ENCODE results near the gene GRB10.

Gene GRB10

GRCh38 chr7:50564171-50564570, 218.5 kb downstream of the GRB10 start:
- Histone ChIP-seq H3K36me3 (no peaks in the 10 kb centered on the region), H3K4me3 (ENCODE audit: low read depth, low read length) (no peak overlapping the region), H3K4me1 (peaks cover 18% of the 10 kb centered on the region), H3K9me3 (no peaks in the 10 kb centered on the region), H3K27me3 (no peaks in the 10 kb centered on the region)
- no peak for TF ChIP-seq CTCF (IDR thresholded peaks at IDR 0.05; ENCODE audit: low read depth, low read length)
- no peak for DNase-seq

DNA sequence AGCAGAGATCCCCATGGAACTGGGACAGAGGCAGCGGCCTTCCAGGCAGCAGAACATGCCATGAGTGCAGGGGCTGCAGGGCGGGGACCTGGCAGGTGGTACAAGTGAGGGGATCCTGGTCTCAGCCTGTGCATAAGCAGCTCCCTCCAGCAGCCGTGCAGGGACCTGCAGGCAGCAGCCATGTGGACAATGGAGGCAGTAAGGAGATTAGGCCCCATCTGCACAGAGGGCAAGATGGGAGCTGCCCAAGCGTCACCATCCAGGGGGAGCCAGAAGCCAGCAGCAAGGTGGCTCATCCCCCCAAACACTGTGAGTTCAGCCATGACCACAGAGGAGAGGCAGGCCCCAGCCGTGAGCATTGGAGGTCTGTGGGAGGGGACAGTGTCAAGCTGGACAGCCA, 220.6 kb downstream of the GRB10 start:
- peak; percentile 55 for DNase-seq
- Histone ChIP-seq H3K36me3 (peaks cover 4% of the 10 kb centered on the region), H3K27me3 (no peaks in the 10 kb centered on the region), H3K4me1 (peaks cover 13% of the 10 kb centered on the region), H3K9me3 (no peaks in the 10 kb centered on the region), H3K4me3 (ENCODE audit: low read depth, low read length) (no peak overlapping the region)
- TF ChIP-seq CTCF (IDR thresholded peaks at IDR 0.05; ENCODE audit: low read depth, low read length) = peak; percentile 40

GRCh38 chr7:50560865-50561351, 221.8 kb downstream of the GRB10 start:
- Histone ChIP-seq H3K9me3 (no peaks in the 10 kb centered on the region), H3K4me1 (peaks cover 13% of the 10 kb centered on the region)
- DNase-seq = peak; percentile 98

DNA sequence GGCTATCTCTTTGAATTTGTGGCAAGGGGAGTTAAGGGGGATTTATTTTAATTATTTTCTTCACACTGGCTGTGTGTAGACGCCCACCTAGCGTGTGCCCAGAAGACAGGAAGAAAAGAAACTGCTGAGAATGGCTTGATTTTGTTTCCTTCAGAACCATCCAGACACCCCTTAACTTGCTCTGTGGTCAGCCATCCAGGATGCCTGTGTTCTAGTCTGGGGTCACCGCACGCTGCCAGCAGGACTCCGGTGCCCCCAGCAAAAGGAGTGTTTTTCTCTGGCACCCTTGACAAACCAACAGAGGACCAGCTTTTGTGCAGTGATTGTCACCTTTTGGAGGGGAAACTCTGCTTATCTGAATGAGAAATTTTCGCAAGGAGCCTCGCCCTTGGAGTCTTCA, 222.8 kb downstream of the GRB10 start:
- no peaks in the 10 kb centered on the region for H3K9me3 ChIP-seq
- peaks cover 14% of the 10 kb centered on the region for H3K4me1 ChIP-seq
- TF ChIP-seq CTCF (IDR thresholded peaks at IDR 0.05; ENCODE audit: low read depth, low read length) = no peak

More at GRCh38 chr7:50560865-50561351, 221.8 kb downstream of the GRB10 start:
- Histone ChIP-seq H3K4me3 (ENCODE audit: low read depth, low read length) (peak overlapping the region; percentile 88), H3K27me3 (no peaks in the 10 kb centered on the region), H3K36me3 (peaks cover 16% of the 10 kb centered on the region)
- peak; percentile 35 for TF ChIP-seq CTCF (IDR thresholded peaks at IDR 0.05; ENCODE audit: low read depth, low read length)

DNA sequence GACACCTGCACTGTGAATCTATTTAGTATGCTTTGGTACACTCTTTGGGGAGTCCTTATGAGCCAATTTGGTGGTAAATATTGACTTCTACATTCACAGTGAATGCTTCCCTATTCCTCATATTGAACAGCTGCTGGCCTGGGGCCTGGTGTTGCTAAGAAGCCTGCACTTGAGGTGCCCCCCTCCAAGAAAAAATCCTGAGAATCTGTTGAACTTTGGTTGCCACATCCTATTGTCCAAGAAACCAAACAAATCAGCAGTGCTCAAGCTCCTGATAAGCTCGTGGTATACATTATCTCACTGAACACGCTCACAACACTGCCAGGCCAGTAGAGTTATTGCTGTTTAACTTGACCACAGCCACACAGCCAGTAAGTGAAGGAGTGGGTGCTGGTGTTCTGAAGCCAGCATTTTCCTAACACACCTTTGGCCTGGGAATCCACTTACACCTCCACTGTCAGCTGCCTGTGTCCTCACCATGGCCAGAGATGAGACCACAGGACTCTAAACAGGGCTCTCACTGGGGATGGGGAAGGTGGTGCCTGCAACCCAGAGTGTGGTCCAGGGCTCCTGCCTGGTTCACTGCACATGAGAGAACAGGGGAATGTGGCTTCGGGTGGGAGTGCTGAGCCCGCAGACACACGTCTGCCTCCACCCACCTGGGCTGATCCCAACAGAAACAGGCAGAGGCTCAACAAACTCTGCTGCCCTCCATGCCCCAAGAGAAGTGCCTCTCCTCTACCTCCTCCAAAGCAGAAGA, 224.2 kb downstream of the GRB10 start:
- Histone ChIP-seq H3K36me3 (peaks cover 39% of the 10 kb centered on the region), H3K4me3 (ENCODE audit: low read depth, low read length) (peak overlapping the region; percentile 88), H3K4me1 (peaks cover 19% of the 10 kb centered on the region), H3K9me3 (no peaks in the 10 kb centered on the region), H3K27me3 (no peaks in the 10 kb centered on the region)
- TF ChIP-seq CTCF (IDR thresholded peaks at IDR 0.05; ENCODE audit: low read depth, low read length) = no peak
- peak; percentile 42 for DNase-seq

More for the DNA sequence above, 222.8 kb downstream of the GRB10 start:
- Histone ChIP-seq H3K4me3 (ENCODE audit: low read depth, low read length) (peak overlapping the region; percentile 88), H3K36me3 (peaks cover 27% of the 10 kb centered on the region), H3K27me3 (no peaks in the 10 kb centered on the region)
- no peak for DNase-seq

DNA sequence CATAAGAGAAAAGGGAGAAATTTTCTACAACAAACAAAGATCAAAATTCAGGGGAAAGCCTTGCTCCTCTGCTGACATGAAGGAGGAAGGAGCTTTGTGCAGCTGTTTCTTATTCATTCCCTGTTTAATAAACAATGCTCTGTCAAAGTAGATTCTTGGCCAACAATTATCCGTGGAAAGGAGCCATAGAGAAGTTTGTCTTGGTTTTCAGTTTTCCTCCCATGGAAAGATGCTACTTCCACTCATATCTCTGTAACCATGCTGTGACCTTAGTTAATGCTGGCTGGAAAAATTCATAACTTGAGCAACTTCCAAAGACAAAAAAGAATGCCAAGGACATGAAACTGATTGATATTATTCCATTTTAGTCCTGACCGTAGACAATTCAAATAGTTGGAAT, 225.6 kb downstream of the GRB10 start:
- Histone ChIP-seq H3K4me1 (peaks cover 14% of the 10 kb centered on the region), H3K36me3 (peaks cover 51% of the 10 kb centered on the region), H3K4me3 (ENCODE audit: low read depth, low read length) (peak overlapping the region; percentile 88), H3K9me3 (no peaks in the 10 kb centered on the region), H3K27me3 (no peaks in the 10 kb centered on the region)
- DNase-seq = no peak
- no peak for TF ChIP-seq CTCF (IDR thresholded peaks at IDR 0.05; ENCODE audit: low read depth, low read length)

Data from BE2C (cell line).